GM23248 (cell line): ENCODE measurements around the gene RBMS3.

Experiments
- EZH2 ChIP-seq: fragments of 200-600 bp; sonication (generic); IDR thresholded peaks from 2 replicates; pipeline ENCODE4 v1.6.1; 2018; ENCODE audit warnings: antibody characterized with exemption, mild to moderate bottlenecking; ENCODE audit not compliant: insufficient read depth, poor library complexity, severe bottlenecking
- EZH2phosphoT487 ChIP-seq: fragments of 200-600 bp; sonication (generic); IDR thresholded peaks from 2 replicates; pipeline ENCODE4 v1.6.1; 2018; ENCODE audit warnings: antibody characterized with exemption, moderate library complexity, mild to moderate bottlenecking, low read depth; ENCODE audit not compliant: insufficient read depth

GRCh38 chr3:29557186-29557585 lies 276.3 kb downstream of the RBMS3 start:
- no peak for TF ChIP-seq EZH2
- TF ChIP-seq EZH2phosphoT487: no peak
